ENCODE data around the gene MICAL2. TPM values are rescaled to one million over a fixed set of nuclear protein-coding genes. Genes with fewer than 3 reads are reported as not detected.

MICAL2 gene
- total and polyA plus RNA-seq, 2 donors (not counting 1 experiment from before 2014, with no cell fraction given), result 0.32 to 0.40 TPM

GRCh38 chr11:12154871-12155668 lies 44.7 kb downstream of the MICAL2 start:
- DNase-seq, result no peak
- Histone ChIP-seq H4K20me1 (ENCODE audit: control insufficient read depth, insufficient read depth, low read length, poor library complexity, severe bottlenecking) (no peaks in the 10 kb centered on the region), H3K9ac (ENCODE audit: low read length) (no peak overlapping the region), H3K27ac (ENCODE audit: low read length in 2 of 2) (no peak overlapping the region), H2AFZ (ENCODE audit: insufficient read depth, low read depth, low read length, poor library complexity, severe bottlenecking) (no peak overlapping the region), H3K36me3 (replicated peaks in 1 of 2; ENCODE audit: control extremely low read depth in 1 of 2, control insufficient read depth in 1 of 2, extremely low read depth in 1 of 2, insufficient read depth in 2 of 2, low read length in 1 of 2) (no peaks in the 10 kb centered on the region), H3K4me2 (replicated peaks; ENCODE audit: low read depth, low read length, poor library complexity, severe bottlenecking) (no peak overlapping the region), H3K4me3 (ENCODE audit: control extremely low read depth in 1 of 5, extremely low read depth in 1 of 5, insufficient read depth in 1 of 5, low read depth in 2 of 5, low read length in 4 of 5) (no peak overlapping the region), H3K79me2 (ENCODE audit: control insufficient read depth, insufficient read depth, low read length) (no peaks in the 10 kb centered on the region), H3K27me3 (replicated peaks in 1 of 4; ENCODE audit: control extremely low read depth in 1 of 4, control insufficient read depth in 3 of 4, insufficient read depth in 4 of 4, low read length in 3 of 4) (no peaks in the 10 kb centered on the region), H3K9me3 (ENCODE audit: control extremely low read depth in 1 of 3, control insufficient read depth in 2 of 3, insufficient read depth in 1 of 3, low read length in 2 of 3) (no peaks in the 10 kb centered on the region), H3K4me1 (ENCODE audit: control insufficient read depth in 2 of 2, insufficient read depth in 2 of 2, low read length in 2 of 2) (no peaks in the 10 kb centered on the region)
- intact Hi-C loops (cut with micrococcal nuclease), result no loop called here
- WGBS (ENCODE audit: insufficient coverage), result 92% methylated on average over 6 of the region's 6 CpGs
- H3K27me3 Mint-ChIP-seq, result no peaks in the 10 kb centered on the region
- H3K4me1 Mint-ChIP-seq, result no peaks in the 10 kb centered on the region
- CTCF ChIA-PET, result no interaction called here
- H3K27ac Mint-ChIP-seq, result no peak overlapping the region
- POLR2A ChIA-PET, result no interaction called here
- no peak for ATAC-seq (ENCODE audit: low read depth)
- H3K4me3 Mint-ChIP-seq, result no peak overlapping the region
- no peak for TF ChIP-seq CTCF (IDR thresholded peaks at IDR 0.05)
- TF ChIP-seq EZH2 (IDR thresholded peaks at IDR 0.05; ENCODE audit: borderline replicate concordance, insufficient read depth, low read depth, low read length, poor library complexity, severe bottlenecking), result no peak
- no peaks in the 10 kb centered on the region for H3K9me3 Mint-ChIP-seq (ENCODE audit: insufficient read depth)

DNA sequence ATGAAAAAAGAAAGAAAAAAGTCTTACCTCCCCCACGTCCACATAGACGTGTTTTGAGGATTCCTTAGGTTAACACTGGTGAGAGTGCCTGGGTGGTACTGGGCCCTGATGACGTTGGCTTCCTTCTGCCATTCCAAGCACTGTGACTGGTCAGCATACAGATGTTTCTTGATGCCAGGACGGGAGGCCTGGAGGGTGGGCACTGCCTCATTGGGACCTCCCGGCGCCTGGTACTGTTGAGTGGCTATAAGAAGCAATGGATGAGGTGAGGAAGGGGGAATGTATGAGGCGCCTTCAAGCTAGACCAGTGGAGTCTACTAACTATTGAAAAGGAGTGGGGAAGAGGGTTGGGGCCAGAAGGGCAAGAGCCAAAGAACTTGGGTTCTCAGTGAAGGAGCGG lies 45.3 kb downstream of the MICAL2 start:
- H3K36me3 ChIP-seq (replicated peaks in 1 of 2; ENCODE audit: control extremely low read depth in 1 of 2, control insufficient read depth in 1 of 2, extremely low read depth in 1 of 2, insufficient read depth in 2 of 2, low read length in 1 of 2), result no peaks in the 10 kb centered on the region
- no peaks in the 10 kb centered on the region for H3K27me3 ChIP-seq (replicated peaks in 1 of 4; ENCODE audit: control extremely low read depth in 1 of 4, control insufficient read depth in 3 of 4, insufficient read depth in 4 of 4, low read length in 3 of 4)
- Mint-ChIP-seq H3K27me3 (no peaks in the 10 kb centered on the region), H3K4me1 (no peaks in the 10 kb centered on the region), H3K9me3 (ENCODE audit: insufficient read depth) (no peaks in the 10 kb centered on the region), H3K4me3 (no peak overlapping the region), H3K27ac (no peak overlapping the region)
- H3K4me2 ChIP-seq (replicated peaks; ENCODE audit: low read depth, low read length, poor library complexity, severe bottlenecking), result no peak overlapping the region
- no peaks in the 10 kb centered on the region for H3K9me3 ChIP-seq (ENCODE audit: control extremely low read depth in 1 of 3, control insufficient read depth in 2 of 3, insufficient read depth in 1 of 3, low read length in 2 of 3)
- no peak for ATAC-seq (ENCODE audit: low read depth)
- H3K27ac ChIP-seq (ENCODE audit: low read length in 2 of 2), result no peak overlapping the region
- ChIA-PET CTCF (no interaction called here), POLR2A (no interaction called here)
- H4K20me1 ChIP-seq (ENCODE audit: control insufficient read depth, insufficient read depth, low read length, poor library complexity, severe bottlenecking), result no peaks in the 10 kb centered on the region
- intact Hi-C loops (cut with micrococcal nuclease), result no loop called here
- no peaks in the 10 kb centered on the region for H3K4me1 ChIP-seq (ENCODE audit: control insufficient read depth in 2 of 2, insufficient read depth in 2 of 2, low read length in 2 of 2)
- no peaks in the 10 kb centered on the region for H3K79me2 ChIP-seq (ENCODE audit: control insufficient read depth, insufficient read depth, low read length)
- WGBS (ENCODE audit: insufficient coverage), result 90% methylated on average over 7 of the region's 8 CpGs
- TF ChIP-seq CTCF (IDR thresholded peaks at IDR 0.05), result no peak
- TF ChIP-seq EZH2 (IDR thresholded peaks at IDR 0.05; ENCODE audit: borderline replicate concordance, insufficient read depth, low read depth, low read length, poor library complexity, severe bottlenecking), result no peak
- no peak overlapping the region for H3K9ac ChIP-seq (ENCODE audit: low read length)
- no peak for DNase-seq
- H3K4me3 ChIP-seq (ENCODE audit: control extremely low read depth in 1 of 5, extremely low read depth in 1 of 5, insufficient read depth in 1 of 5, low read depth in 2 of 5, low read length in 4 of 5), result no peak overlapping the region
- no peak overlapping the region for H2AFZ ChIP-seq (ENCODE audit: insufficient read depth, low read depth, low read length, poor library complexity, severe bottlenecking)

All from B cell (primary cell).